Cardiac muscle cell (in vitro differentiated cells and primary cell): ENCODE data around the gene KIAA1755. TPM values are rescaled to one million over a fixed set of nuclear protein-coding genes. Genes with fewer than 3 reads are reported as not detected.
"Not testable (repeated sequence)": the region's sequence is repeated elsewhere in the genome, so short reads cannot be mapped to it uniquely, and the experiment has no call there.

Experiments used
- DNase-seq, 2 donors: peaks; one replicate each; pipeline versions ENCODE4 v3.0.0 to v3.0.0-alpha.2; 2010 to 2017; ENCODE audit warnings: low read depth in 1 of 2, low spot score in 1 of 2
- H3K27ac ChIP-seq: fragments of 200-600 bp; sonication (generic); 2 replicates; pipeline ENCODE4 v1.5.1; 2016
- H3K27me3 ChIP-seq: fragments of 200-600 bp; sonication (generic); 2 replicates; pipeline ENCODE4 v1.6.0; 2016; ENCODE audit warnings: control low read depth
- H3K36me3 ChIP-seq: fragments of 200-600 bp; sonication (generic); 2 replicates; pipeline ENCODE4 v1.5.1; 2016; ENCODE audit warnings: control low read depth
- H3K4me1 ChIP-seq: fragments of 200-600 bp; sonication (generic); 2 replicates; pipeline ENCODE4 v1.8.1; 2017; ENCODE audit warnings: low read depth, mild to moderate bottlenecking, mixed run types
- H3K4me3 ChIP-seq: fragments of 200-600 bp; sonication (generic); 2 replicates; pipeline ENCODE4 v1.5.1; 2016; ENCODE audit warnings: mild to moderate bottlenecking
- H3K9me3 ChIP-seq: fragments of 200-600 bp; sonication (generic); 2 replicates; pipeline ENCODE4 v1.5.1; 2017; ENCODE audit warnings: low read depth, mild to moderate bottlenecking, control low read depth
- CTCF ChIP-seq: IDR thresholded peaks from 2 replicates; pipeline ENCODE4 v1.5.1; 2012; ENCODE audit warnings: low read depth, mild to moderate bottlenecking, low read length
- polyA plus RNA-seq: library from polyadenylated mRNA; unstranded; fragments of >200 nt; fragmentation: Nextera tagmentation; extraction: Ambion mirVana; gene quantifications from 2 replicates; pipeline ENCODE4 v1.2.1, GENCODE V29; 2016
- total RNA-seq: library from RNA; depleted of rRNA; stranded (reverse); fragments of >200 nt; gene quantifications from 2 replicates; pipeline ENCODE4 v1.2.3, GENCODE V29; 2016

The KIAA1755 gene
- total and polyA plus RNA-seq, 2 experiments from 2014 or later: not detected

GRCh38 chr20:38290829-38291814, 30.6 kb upstream of the KIAA1755 start:
- no peak overlapping the region for H3K27ac ChIP-seq

DNA sequence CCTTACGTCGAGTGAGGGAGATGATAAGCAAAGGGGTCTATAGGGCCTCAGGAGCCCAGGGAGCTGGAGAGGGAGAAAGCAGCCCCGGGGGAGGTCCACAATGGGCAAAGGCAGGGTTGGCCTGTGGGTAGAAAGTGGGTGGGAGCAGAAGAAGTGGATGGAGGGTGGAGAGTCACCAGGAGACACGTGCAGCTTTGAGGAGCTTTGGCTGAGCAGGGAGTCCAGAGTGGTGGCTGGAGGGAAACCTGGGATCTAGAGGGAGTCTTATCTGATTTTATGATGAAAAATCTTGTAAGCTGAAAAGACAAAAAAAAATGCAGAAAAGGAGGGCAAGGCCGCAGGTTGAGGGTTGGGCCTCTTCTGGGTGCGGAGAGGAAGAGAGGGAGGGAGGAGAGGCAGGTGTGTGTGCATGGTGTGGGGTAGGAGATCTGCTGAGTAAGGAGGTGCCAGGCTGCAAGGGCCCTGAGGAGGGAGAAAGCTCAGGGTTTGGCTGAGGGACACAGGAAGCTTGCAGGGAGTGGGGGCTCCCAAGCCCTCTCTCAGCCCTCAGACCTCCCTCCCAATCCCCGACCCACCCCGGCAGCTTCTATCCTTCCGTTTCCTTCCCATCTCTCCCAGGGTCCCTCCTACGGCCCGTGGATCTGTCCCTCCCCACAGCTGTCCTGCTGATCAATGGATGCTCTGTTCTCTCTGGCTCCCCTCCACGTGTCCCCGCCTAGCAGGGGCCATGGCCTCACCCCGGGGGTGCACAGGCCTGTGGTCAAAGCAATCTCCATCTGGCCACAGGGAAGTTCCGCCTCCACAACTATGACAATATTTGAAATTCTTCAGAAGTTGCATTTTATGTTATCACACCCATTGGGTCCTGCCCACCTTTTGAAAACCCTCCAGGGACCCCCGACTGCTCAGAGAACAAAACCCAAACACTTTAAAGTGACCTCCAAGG, 26.3 kb upstream of the KIAA1755 start:
- no peak for TF ChIP-seq CTCF
- H3K4me1 ChIP-seq: no peaks in the 10 kb centered on the region
- no peaks in the 10 kb centered on the region for H3K9me3 ChIP-seq
- H3K4me3 ChIP-seq: no peak overlapping the region
- H3K27me3 ChIP-seq: no peaks in the 10 kb centered on the region
- no peak overlapping the region for H3K27ac ChIP-seq
- DNase-seq: peak in 1 of 2 donors; percentile 76
- H3K36me3 ChIP-seq: no peaks in the 10 kb centered on the region

More at GRCh38 chr20:38290829-38291814, 30.6 kb upstream of the KIAA1755 start:
- peak in 1 of 2 donors; percentile 88 for DNase-seq
- Histone ChIP-seq H3K4me3 (no peak overlapping the region), H3K36me3 (no peaks in the 10 kb centered on the region), H3K27me3 (no peaks in the 10 kb centered on the region), H3K4me1 (no peaks in the 10 kb centered on the region), H3K9me3 (no peaks in the 10 kb centered on the region)
- TF ChIP-seq CTCF: peak; percentile 63

DNA sequence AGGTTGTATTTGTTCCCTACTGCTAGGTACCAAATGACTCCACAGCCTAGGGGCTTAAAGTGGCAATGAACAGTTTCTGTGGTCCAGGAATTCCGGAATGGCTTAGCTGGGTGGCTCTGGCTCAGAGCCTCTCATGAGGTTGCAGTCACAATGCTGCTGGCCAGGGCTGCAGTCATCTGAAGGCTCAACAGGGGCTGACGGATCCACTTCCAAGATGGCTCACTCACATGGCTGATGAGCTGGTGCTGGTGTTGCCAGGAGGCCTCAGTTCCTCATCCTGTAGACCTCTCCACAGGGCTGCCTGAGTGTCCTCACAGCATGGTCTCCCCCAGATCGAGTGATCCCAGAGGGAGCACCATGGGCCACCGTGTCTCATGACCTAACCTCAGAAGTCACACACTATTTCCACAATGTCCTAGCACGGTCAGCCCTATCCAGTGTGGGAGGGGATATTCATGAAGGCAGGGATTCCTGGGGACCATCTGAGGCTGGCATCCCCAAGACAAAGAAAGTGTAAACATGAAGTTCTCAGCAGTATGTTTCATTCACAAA, 24.4 kb upstream of the KIAA1755 start:
- no peak for DNase-seq
- Histone ChIP-seq H3K9me3 (no peaks in the 10 kb centered on the region), H3K36me3 (no peaks in the 10 kb centered on the region), H3K27ac (no peak overlapping the region), H3K4me1 (no peaks in the 10 kb centered on the region), H3K27me3 (no peaks in the 10 kb centered on the region), H3K4me3 (no peak overlapping the region)
- TF ChIP-seq CTCF: no peak

- not testable (repeated sequence) for H3K4me1 ChIP-seq, H3K9me3 ChIP-seq, H3K4me3 ChIP-seq, H3K27ac ChIP-seq, H3K27me3 ChIP-seq, DNase-seq, H3K36me3 ChIP-seq
Measured at GRCh38 chr20:38284066-38284650, 23.6 kb upstream of the KIAA1755 start.

GRCh38 chr20:38283236-38283635, 22.7 kb upstream of the KIAA1755 start:
- H3K9me3 ChIP-seq: no peaks in the 10 kb centered on the region
- no peak overlapping the region for H3K4me3 ChIP-seq
- H3K36me3 ChIP-seq: no peaks in the 10 kb centered on the region
- H3K27me3 ChIP-seq: no peaks in the 10 kb centered on the region
- H3K4me1 ChIP-seq: no peaks in the 10 kb centered on the region
- no peak for DNase-seq
- TF ChIP-seq CTCF: no peak
- no peak overlapping the region for H3K27ac ChIP-seq

GRCh38 chr20:38281176-38281915, 20.8 kb upstream of the KIAA1755 start:
- DNase-seq, H3K36me3 ChIP-seq, H3K27ac ChIP-seq, H3K4me1 ChIP-seq, H3K4me3 ChIP-seq, H3K27me3 ChIP-seq, H3K9me3 ChIP-seq: not testable (repeated sequence)
